H1 (cell line): ENCODE results near the gene FAM171A1. TPM values are rescaled to one million over a fixed set of nuclear protein-coding genes. Genes with fewer than 3 reads are reported as not detected.

Experiments used
- CTCF ChIA-PET: fragments of 300-600 bp; sonication (Branson Sonifier 250); formaldehyde crosslinking; loops from one replicate; lab custom pipeline; 2021; ENCODE audit not compliant: partially characterized antibody; lab: Charles Lee
- POLR2A ChIA-PET: fragments of 300-600 bp; sonication (Branson Sonifier 250); formaldehyde crosslinking; loops from one replicate; lab custom pipeline; 2021; ENCODE audit warnings: inconsistent platforms; ENCODE audit not compliant: partially characterized antibody; lab: Charles Lee
- DNase-seq, 2 experiments: peaks; one replicate each; pipeline versions ENCODE4 v3.0.0 to v3.0.0-alpha.2; 2010 to 2022; ENCODE audit warnings: low spot score in 2 of 2, low read depth in 1 of 2, mixed read lengths in 1 of 2
- FAIRE-seq: peaks from 2 replicates; lab custom pipeline; 2011; peaks lifted over from hg19 to GRCh38; lab: Jason Lieb, UNC
- H2AFZ ChIP-seq: 2 replicates; pipeline ENCODE4 v1.8.1; 2012; ENCODE audit warnings: low read length, inconsistent platforms
- H2AK5ac ChIP-seq: 2 replicates; pipeline ENCODE4 v1.6.1; 2013; ENCODE audit warnings: low read depth, low read length
- H2BK120ac ChIP-seq: replicated peaks from 2 replicates; pipeline ENCODE3; 2013; ENCODE audit warnings: low read depth, low read length, inconsistent platforms
- H2BK12ac ChIP-seq: 2 replicates; pipeline ENCODE4 v1.6.1; 2013; ENCODE audit warnings: low read depth, low read length
- H2BK15ac ChIP-seq: 2 replicates; pipeline ENCODE4 v1.6.1; 2013; ENCODE audit warnings: low read length
- H2BK20ac ChIP-seq: 2 replicates; pipeline ENCODE4 v1.6.1; 2013; ENCODE audit warnings: low read length
- H2BK5ac ChIP-seq: 2 replicates; pipeline ENCODE4 v1.6.1; 2013; ENCODE audit warnings: low read depth, low read length
- H3K14ac ChIP-seq: 2 replicates; pipeline ENCODE4 v1.6.1; 2013; ENCODE audit warnings: inconsistent platforms; ENCODE audit not compliant: insufficient read length
- H3K18ac ChIP-seq: 2 replicates; pipeline ENCODE4 v1.6.1; 2013; ENCODE audit warnings: low read length; ENCODE audit errors: extremely low read depth
- H3K23ac ChIP-seq: 2 replicates; pipeline ENCODE4 v1.6.1; 2013; ENCODE audit warnings: inconsistent platforms; ENCODE audit not compliant: insufficient read length
- H3K23me2 ChIP-seq: 2 replicates; pipeline ENCODE4 v1.6.1; 2013; ENCODE audit warnings: low read depth, low read length
- H3K27ac ChIP-seq: 2 replicates; pipeline ENCODE4 v1.6.1; 2011; ENCODE audit warnings: low read depth, low read length, inconsistent platforms
- H3K27me3 ChIP-seq, 4 experiments: replicated peaks in 1 of 4; 1 replicate in 1 of 4; 2 replicates in 3 of 4; pipeline versions ENCODE4 v1.6.1 to v1.8.1; 2011 to 2013; ENCODE audit warnings: low read length in 3 of 4, mild to moderate bottlenecking in 3 of 4, inconsistent platforms in 2 of 4, mixed read lengths in 2 of 4, moderate library complexity in 1 of 4; ENCODE audit not compliant: control insufficient read depth in 3 of 4, insufficient read depth in 3 of 4; ENCODE audit errors: extremely low read depth in 1 of 4
- H3K36me3 ChIP-seq, 4 experiments: 2 replicates each; pipeline versions ENCODE4 v1.6.1 to v1.8.1; 2011 to 2013; ENCODE audit warnings: mild to moderate bottlenecking in 4 of 4, low read length in 3 of 4, moderate library complexity in 2 of 4, control low read depth in 1 of 4, inconsistent platforms in 1 of 4; ENCODE audit not compliant: insufficient read depth in 4 of 4, control insufficient read depth in 2 of 4
- H3K4ac ChIP-seq: replicated peaks from 2 replicates; pipeline ENCODE3; 2013; ENCODE audit warnings: low read length, low read depth, mixed read lengths, inconsistent platforms; ENCODE audit not compliant: insufficient read length
- H3K4me1 ChIP-seq, 4 experiments: replicated peaks in 1 of 4; 1 replicate in 1 of 4; 2 replicates in 3 of 4; pipeline versions ENCODE4 v1.6.1 to v1.8.1; 2011 to 2013; ENCODE audit warnings: low read length in 3 of 4, inconsistent platforms in 2 of 4, mixed read lengths in 1 of 4; ENCODE audit not compliant: insufficient read depth in 4 of 4, control insufficient read depth in 3 of 4
- H3K4me2 ChIP-seq, 2 experiments: 2 replicates each; pipeline versions ENCODE4 v1.6.1 to v1.8.1; 2011 to 2013; ENCODE audit warnings: low read depth in 2 of 2, low read length in 2 of 2, control low read depth in 1 of 2, inconsistent platforms in 1 of 2, mild to moderate bottlenecking in 1 of 2; ENCODE audit not compliant: insufficient read depth in 1 of 2
- H3K4me3 ChIP-seq, 4 experiments: fragments of 200-600, 300-600 bp in 1 of 4; sonication (generic), shearing (Covaris generic), sonication (Bioruptor Twin) in 1 of 4; 2 replicates each; pipeline versions ENCODE4 v1.5.1 to v1.8.1; 2011 to 2016; ENCODE audit warnings: low read length in 4 of 4, low read depth in 3 of 4, control low read depth in 2 of 4, inconsistent platforms in 2 of 4, mild to moderate bottlenecking in 2 of 4, mixed read lengths in 1 of 4, moderate library complexity in 1 of 4; ENCODE audit not compliant: insufficient read depth in 2 of 4; ENCODE audit errors: extremely low read depth in 1 of 4
- H3K56ac ChIP-seq: replicated peaks from 2 replicates; pipeline ENCODE3; 2013; ENCODE audit warnings: low read depth, mild to moderate bottlenecking, mixed read lengths, low read length, inconsistent platforms; ENCODE audit not compliant: insufficient read length
- H3K79me1 ChIP-seq: 2 replicates; pipeline ENCODE4 v1.6.1; 2013; ENCODE audit warnings: low read depth, low read length, control low read depth
- H3K79me2 ChIP-seq, 2 experiments: 2 replicates each; pipeline versions ENCODE4 v1.6.1 to v1.8.1; 2012 to 2013; ENCODE audit warnings: low read length in 2 of 2, mild to moderate bottlenecking in 2 of 2, inconsistent platforms in 1 of 2; ENCODE audit not compliant: insufficient read depth in 2 of 2, control insufficient read depth in 1 of 2
- H3K9ac ChIP-seq, 4 experiments: replicated peaks in 1 of 4; 1 replicate in 1 of 4; 2 replicates in 3 of 4; pipeline versions ENCODE4 v1.6.1 to v1.8.1; 2011 to 2013; ENCODE audit warnings: low read depth in 3 of 4, low read length in 3 of 4, control low read depth in 2 of 4, mild to moderate bottlenecking in 2 of 4, moderate library complexity in 2 of 4, inconsistent platforms in 1 of 4; ENCODE audit errors: extremely low read depth in 1 of 4
- H3K9me3 ChIP-seq, 2 experiments: 2 replicates each; pipeline versions ENCODE4 v1.6.1 to v1.8.1; 2012 to 2013; ENCODE audit warnings: mild to moderate bottlenecking in 2 of 2, moderate library complexity in 2 of 2, control low read depth in 1 of 2, inconsistent platforms in 1 of 2, low read depth in 1 of 2, low read length in 1 of 2, mixed read lengths in 1 of 2; ENCODE audit not compliant: insufficient read depth in 2 of 2
- H4K20me1 ChIP-seq, 2 experiments: replicated peaks in 1 of 2; 2 replicates each; pipeline versions ENCODE3 to v1.8.1; 2011 to 2013; ENCODE audit warnings: inconsistent platforms in 2 of 2, low read length in 2 of 2, mild to moderate bottlenecking in 1 of 2; ENCODE audit not compliant: insufficient read depth in 2 of 2, control insufficient read depth in 1 of 2
- H4K5ac ChIP-seq: 2 replicates; pipeline ENCODE4 v1.6.1; 2013; ENCODE audit warnings: low read length, low read depth, mixed read lengths, inconsistent platforms; ENCODE audit not compliant: insufficient read length
- H4K8ac ChIP-seq: 2 replicates; pipeline ENCODE4 v1.8.0; 2013; ENCODE audit warnings: mild to moderate bottlenecking, moderate library complexity, low read length, inconsistent platforms; ENCODE audit not compliant: insufficient read depth; ENCODE audit errors: extremely low read depth
- H4K91ac ChIP-seq: replicated peaks from 2 replicates; pipeline ENCODE3; 2013; ENCODE audit warnings: low read length, mixed read lengths, inconsistent platforms; ENCODE audit not compliant: insufficient read length
- BRCA1 ChIP-seq: IDR thresholded peaks from 2 replicates; pipeline ENCODE4 v1.6.1; 2012; ENCODE audit warnings: low read depth, low read length, improper control_type of control experiment
- CBX8 ChIP-seq: fragments of 300-800, 300-1000 bp; sonication (generic); IDR thresholded peaks from 2 replicates; pipeline ENCODE4 v1.7.1; 2016; ENCODE audit warnings: low read depth, low read length, borderline replicate concordance
- CREB1 ChIP-seq: IDR thresholded peaks from 2 replicates; pipeline ENCODE4 v1.6.1; 2012; ENCODE audit warnings: inconsistent platforms
- E2F6 ChIP-seq: IDR thresholded peaks from 2 replicates; pipeline ENCODE4 v1.6.1; 2012; ENCODE audit warnings: inconsistent platforms
- EP300 ChIP-seq, 2 experiments: IDR thresholded peaks; 1 replicate in 1 of 2; 2 replicates in 1 of 2; pipeline ENCODE4 v1.6.1; 2011 to 2012; ENCODE audit warnings: low read depth in 2 of 2, low read length in 2 of 2, mild to moderate bottlenecking in 2 of 2, borderline replicate concordance in 1 of 2, inconsistent platforms in 1 of 2, moderate library complexity in 1 of 2
- EZH2 ChIP-seq: fragments of 200-600 bp; sonication (generic); IDR thresholded peaks from 2 replicates; pipeline ENCODE4 v1.7.1; 2012; ENCODE audit warnings: low read depth, mild to moderate bottlenecking, moderate library complexity, low read length, inconsistent platforms; ENCODE audit not compliant: severe bottlenecking
- GTF2F1 ChIP-seq: IDR thresholded peaks from 2 replicates; pipeline ENCODE4 v1.6.1; 2012; ENCODE audit warnings: low read depth, low read length, improper control_type of control experiment, borderline replicate concordance
- HDAC6 ChIP-seq: IDR thresholded peaks from one replicate; pipeline ENCODE4 v1.7.1; 2012; ENCODE audit warnings: low read depth, mild to moderate bottlenecking, inconsistent platforms, low read length, moderate library complexity
- SIRT6 ChIP-seq: IDR thresholded peaks from one replicate; pipeline ENCODE4 v1.7.1; 2012; ENCODE audit warnings: low read length, inconsistent platforms
- SP1 ChIP-seq: IDR thresholded peaks from 2 replicates; pipeline ENCODE4 v1.6.1; 2011; ENCODE audit warnings: low read depth, low read length
- SP4 ChIP-seq: IDR thresholded peaks from 2 replicates; pipeline ENCODE4 v1.6.1; 2012; ENCODE audit warnings: low read length, inconsistent platforms
- SRF ChIP-seq: IDR thresholded peaks from 2 replicates; pipeline ENCODE4 v1.6.1; 2011; ENCODE audit warnings: mild to moderate bottlenecking, low read depth, low read length, moderate library complexity
- TBP ChIP-seq: IDR thresholded peaks from 2 replicates; pipeline ENCODE4 v1.6.1; 2011; ENCODE audit warnings: low read depth, low read length, improper control_type of control experiment
- TEAD4 ChIP-seq: IDR thresholded peaks from 2 replicates; pipeline ENCODE4 v1.6.1; 2012; ENCODE audit warnings: low read depth, low read length, inconsistent platforms, mixed read lengths
- WGBS, 2 experiments: shearing (Covaris generic) in 1 of 2; methylation state at CpG; one replicate each; pipeline versions ENCODE4 v1.1.6 to v1.1.7; 2013 to 2015; ENCODE audit warnings: low lambda C conversion rate in 2 of 2, mixed read lengths in 2 of 2, inconsistent platforms in 1 of 2, low coverage in 1 of 2, missing lambda C conversion rate in 1 of 2; ENCODE audit not compliant: insufficient replicate concordance in 2 of 2, insufficient coverage in 1 of 2, insufficient read length in 1 of 2; ENCODE audit errors: extremely low coverage in 1 of 2, missing lambda C conversion rate in 1 of 2; 5-methylcytosine and 5-hydroxymethylcytosine counted together
- polyA plus RNA-seq, 7 experiments: library from polyadenylated mRNA; depleted of rRNA in 3 of 7; stranded (reverse) in 5 of 7; unstranded in 2 of 7; fragments of >200 nt in 5 of 7; fragments of 200-250 nt in 2 of 7; gene quantifications; 1 replicate in 5 of 7; 2 replicates in 1 of 7; 4 replicates in 1 of 7; pipeline versions ENCODE4 v1.2.1 to v1.2.3, GENCODE V29; 2011 to 2013; ENCODE audit warnings: missing spikeins in 2 of 7, mixed read lengths in 2 of 7
- total RNA-seq: library from RNA; stranded (reverse); fragmentation: NEBNext Ultra II Directional; extraction: Animal tissue kit (Norgen Biotek cat#: 25700); gene quantifications from 2 replicates; pipeline ENCODE4 v1.2.1, GENCODE V29; 2021

FAM171A1 gene
- total and polyA plus RNA-seq, 2 of the 8 experiments (the other 6 are each of a cell fraction or from before 2014, with no cell fraction given): 26.6 to 42.1 TPM

DNA sequence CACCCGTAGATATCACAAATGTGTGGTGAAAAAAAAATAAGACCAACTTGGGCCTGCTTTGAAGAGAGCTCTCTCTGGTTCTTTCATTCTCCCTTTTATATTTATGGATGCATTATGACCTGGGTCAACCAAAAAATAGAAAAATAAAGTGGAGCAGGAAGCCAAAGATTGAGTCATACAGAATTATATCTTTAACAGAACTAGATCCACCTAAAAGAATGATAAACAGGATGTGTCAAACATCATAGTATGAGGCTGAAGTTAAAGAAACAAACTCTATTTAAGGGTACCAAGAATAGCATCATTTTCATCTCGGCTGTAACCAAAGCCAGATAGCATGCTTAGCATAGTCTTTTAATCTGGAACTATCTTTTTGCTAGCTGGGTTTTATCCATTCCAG lies 173.8 kb downstream of the FAM171A1 start:
- Histone ChIP-seq H3K4ac (no peak overlapping the region), H2BK120ac (no peak overlapping the region), H3K23me2 (no peaks in the 10 kb centered on the region), H3K4me1 (peaks cover 0 to 8% (median 2%) of the 10 kb centered on the region in 4 experiments; a peak in 2 of 7 replicates), H4K91ac (no peak overlapping the region), H2BK15ac (no peak overlapping the region), H4K5ac (no peak overlapping the region), H2BK20ac (no peak overlapping the region), H3K4me3 (no peak overlapping the region), H2AK5ac (no peak overlapping the region), H3K9ac (no peak overlapping the region), H3K56ac (no peak overlapping the region), H3K9me3 (no peaks in the 10 kb centered on the region), H3K36me3 (no peaks in the 10 kb centered on the region), H2BK12ac (no peak overlapping the region), H3K14ac (no peak overlapping the region), H3K79me2 (no peaks in the 10 kb centered on the region), H3K23ac (no peak overlapping the region), H4K8ac (no peak overlapping the region), H2BK5ac (no peak overlapping the region), H3K18ac (no peak overlapping the region), H2AFZ (no peak overlapping the region), H4K20me1 (no peaks in the 10 kb centered on the region), H3K27me3 (no peaks in the 10 kb centered on the region), H3K27ac (no peak overlapping the region), H3K79me1 (no peaks in the 10 kb centered on the region), H3K4me2 (no peak overlapping the region)
- no peak for DNase-seq
- POLR2A ChIA-PET: no interaction called here
- no peak for TF ChIP-seq SRF
- TF ChIP-seq TBP: no peak
- no peak for TF ChIP-seq EZH2
- no peak for TF ChIP-seq HDAC6
- no peak for TF ChIP-seq SIRT6
- TF ChIP-seq E2F6: no peak
- TF ChIP-seq EP300 (IDR thresholded peaks at IDR 0.05; ENCODE audit: borderline replicate concordance in 1 of 2, low read depth in 2 of 2, low read length in 2 of 2): no peak
- no peak for TF ChIP-seq BRCA1
- no peak for TF ChIP-seq GTF2F1
- TF ChIP-seq CREB1: no peak
- no peak for TF ChIP-seq SP1
- no peak for TF ChIP-seq CBX8
- TF ChIP-seq SP4: no peak
- TF ChIP-seq TEAD4: no peak
- no peak for FAIRE-seq
- WGBS, 2 experiments: 88% methylated on average over 2 of the region's 2 CpGs; no CpG with 5 or more reads in 1 of the 2 experiments
- CTCF ChIA-PET: no interaction called here
